Caco-2 (cell line): ENCODE data around the gene FAM9C. TPM values are rescaled to one million over a fixed set of nuclear protein-coding genes. Genes with fewer than 3 reads are reported as not detected.
"Not testable (repeated sequence)": the region's sequence is repeated elsewhere in the genome, so short reads cannot be mapped to it uniquely, and the experiment has no call there.

ENCODE experiments used
- BruUV-seq: library from RNA; stranded (reverse); fragments of 400-500 nt; replicated peaks from 2 replicates; lab custom pipeline; 2021; lab: Mats Ljungman, UMichigan
- CTCF ChIA-PET: fragments of 300-600 bp; sonication (Branson Sonifier 250); formaldehyde crosslinking; loops from one replicate; lab custom pipeline; 2022; ENCODE audit warnings: antibody characterized with exemption; lab: Charles Lee
- POLR2A ChIA-PET: fragments of 300-600 bp; sonication (Branson Sonifier 250); formaldehyde crosslinking; loops from one replicate; lab custom pipeline; 2022; ENCODE audit warnings: antibody characterized with exemption; lab: Charles Lee
- DNase-seq, 2 experiments: peaks; one replicate each; pipeline versions ENCODE4 v3.0.0 to v3.0.0-alpha.2; 2020 to 2022
- H3K27me3 ChIP-seq: replicated peaks from 2 replicates; pipeline ENCODE4 v1.6.0; 2011; ENCODE audit warnings: low read length; ENCODE audit not compliant: control insufficient read depth, insufficient read depth
- H3K36me3 ChIP-seq: 2 replicates; pipeline ENCODE4 v1.5.1; 2011; ENCODE audit warnings: low read length; ENCODE audit not compliant: control insufficient read depth, insufficient read depth
- H3K4me1 ChIP-seq: fragments of 250-450 bp; sonication (Bioruptor Pico); 2 replicates; pipeline ENCODE4 v1.5.1; 2020; ENCODE audit warnings: mild to moderate bottlenecking
- H3K4me3 ChIP-seq: 2 replicates; pipeline ENCODE4 v1.5.1; 2011; ENCODE audit warnings: low read depth, mild to moderate bottlenecking, control low read depth, low read length
- H3K9me3 ChIP-seq: fragments of 250-450 bp; sonication (Bioruptor Pico); 2 replicates; pipeline ENCODE4 v1.5.1; 2020; ENCODE audit warnings: mild to moderate bottlenecking, moderate library complexity
- H3K27ac Mint-ChIP-seq: one replicate; pipeline ENCODE4 v1.8.0; 2022; ENCODE audit warnings: mixed read lengths; ENCODE audit not compliant: unreplicated experiment
- H3K27me3 Mint-ChIP-seq: one replicate; pipeline ENCODE4 v1.8.0; 2022; ENCODE audit warnings: mixed read lengths; ENCODE audit not compliant: insufficient read depth, unreplicated experiment
- H3K36me3 Mint-ChIP-seq: one replicate; pipeline ENCODE4 v1.8.0; 2022; ENCODE audit warnings: mild to moderate bottlenecking, mixed read lengths; ENCODE audit not compliant: insufficient read depth, unreplicated experiment
- H3K4me1 Mint-ChIP-seq: one replicate; pipeline ENCODE4 v1.8.0; 2022; ENCODE audit warnings: low read depth, mixed read lengths; ENCODE audit not compliant: unreplicated experiment
- H3K4me3 Mint-ChIP-seq: one replicate; pipeline ENCODE4 v1.8.0; 2022; ENCODE audit warnings: mild to moderate bottlenecking, moderate library complexity, mixed read lengths; ENCODE audit not compliant: unreplicated experiment
- H3K9me3 Mint-ChIP-seq: one replicate; pipeline ENCODE4 v1.8.0; 2022; ENCODE audit warnings: mixed read lengths; ENCODE audit not compliant: unreplicated experiment
- intact Hi-C: fragments of 100-400 bp; cut with micrococcal nuclease; formaldehyde crosslinking; loops from one replicate; pipeline ENCODE4 v1.10.0; 2022; ENCODE audit not compliant: unreplicated experiment
- total RNA-seq: library from RNA; stranded (reverse); gene quantifications from 2 replicates; pipeline ENCODE4 v1.2.3, GENCODE V29; 2022
- TF ChIP-seq, protein P1 (sequence below), 2 experiments: fragments of 200-600 bp in 1 of 2; IDR thresholded peaks; 1 replicate in 1 of 2; 2 replicates in 1 of 2; pipeline versions ENCODE4 v1.5.1 to v1.8.0; 2011 to 2022; ENCODE audit warnings: antibody characterized with exemption in 1 of 2, control low read depth in 1 of 2, inconsistent platforms in 1 of 2, low read depth in 1 of 2, low read length in 1 of 2, mild to moderate bottlenecking in 1 of 2, moderate library complexity in 1 of 2; ENCODE audit not compliant: insufficient read depth in 1 of 2, severe bottlenecking in 1 of 2, unreplicated experiment in 1 of 2

FAM9C gene
- total RNA-seq, 1 experiment from 2014 or later: not detected

DNA sequence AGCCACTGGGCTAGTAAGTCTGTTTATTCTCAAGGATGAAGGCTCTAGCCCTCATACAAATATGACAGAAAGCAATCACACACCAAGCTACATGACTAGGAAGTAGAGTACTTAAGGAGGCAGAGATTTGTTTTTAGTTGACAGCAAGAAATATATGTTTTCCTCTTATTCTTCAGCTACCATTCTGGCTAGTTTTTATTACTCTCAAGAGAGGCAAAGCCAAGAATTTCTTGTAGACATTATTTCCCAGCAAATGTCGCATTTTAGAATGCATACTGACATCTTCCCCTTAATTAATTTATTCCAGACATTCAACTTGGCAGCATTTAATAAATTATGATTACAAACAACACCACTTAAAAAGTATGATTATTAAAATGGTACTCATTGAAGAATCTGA is 23.4 kb upstream of the FAM9C start:
- Mint-ChIP-seq H3K36me3 (peaks cover 4% of the 10 kb centered on the region), H3K9me3 (peaks cover 6% of the 10 kb centered on the region), H3K4me3 (no peak overlapping the region), H3K27ac (no peak overlapping the region), H3K27me3 (no peaks in the 10 kb centered on the region), H3K4me1 (no peaks in the 10 kb centered on the region)
- DNase-seq: no peak
- Histone ChIP-seq H3K36me3 (no peaks in the 10 kb centered on the region), H3K27me3 (no peaks in the 10 kb centered on the region), H3K9me3 (no peaks in the 10 kb centered on the region), H3K4me3 (no peak overlapping the region), H3K4me1 (no peaks in the 10 kb centered on the region)
- no TSS peak for BruUV-seq
- TF ChIP-seq, protein P1, sequence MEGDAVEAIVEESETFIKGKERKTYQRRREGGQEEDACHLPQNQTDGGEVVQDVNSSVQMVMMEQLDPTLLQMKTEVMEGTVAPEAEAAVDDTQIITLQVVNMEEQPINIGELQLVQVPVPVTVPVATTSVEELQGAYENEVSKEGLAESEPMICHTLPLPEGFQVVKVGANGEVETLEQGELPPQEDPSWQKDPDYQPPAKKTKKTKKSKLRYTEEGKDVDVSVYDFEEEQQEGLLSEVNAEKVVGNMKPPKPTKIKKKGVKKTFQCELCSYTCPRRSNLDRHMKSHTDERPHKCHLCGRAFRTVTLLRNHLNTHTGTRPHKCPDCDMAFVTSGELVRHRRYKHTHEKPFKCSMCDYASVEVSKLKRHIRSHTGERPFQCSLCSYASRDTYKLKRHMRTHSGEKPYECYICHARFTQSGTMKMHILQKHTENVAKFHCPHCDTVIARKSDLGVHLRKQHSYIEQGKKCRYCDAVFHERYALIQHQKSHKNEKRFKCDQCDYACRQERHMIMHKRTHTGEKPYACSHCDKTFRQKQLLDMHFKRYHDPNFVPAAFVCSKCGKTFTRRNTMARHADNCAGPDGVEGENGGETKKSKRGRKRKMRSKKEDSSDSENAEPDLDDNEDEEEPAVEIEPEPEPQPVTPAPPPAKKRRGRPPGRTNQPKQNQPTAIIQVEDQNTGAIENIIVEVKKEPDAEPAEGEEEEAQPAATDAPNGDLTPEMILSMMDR (IDR thresholded peaks at IDR 0.05; ENCODE audit: insufficient read depth in 1 of 2, low read depth in 1 of 2, low read length in 1 of 2, severe bottlenecking in 1 of 2, unreplicated experiment in 1 of 2): no peak
- POLR2A ChIA-PET: no interaction called here
- intact Hi-C loops: no loop called here
- CTCF ChIA-PET: no interaction called here

DNA sequence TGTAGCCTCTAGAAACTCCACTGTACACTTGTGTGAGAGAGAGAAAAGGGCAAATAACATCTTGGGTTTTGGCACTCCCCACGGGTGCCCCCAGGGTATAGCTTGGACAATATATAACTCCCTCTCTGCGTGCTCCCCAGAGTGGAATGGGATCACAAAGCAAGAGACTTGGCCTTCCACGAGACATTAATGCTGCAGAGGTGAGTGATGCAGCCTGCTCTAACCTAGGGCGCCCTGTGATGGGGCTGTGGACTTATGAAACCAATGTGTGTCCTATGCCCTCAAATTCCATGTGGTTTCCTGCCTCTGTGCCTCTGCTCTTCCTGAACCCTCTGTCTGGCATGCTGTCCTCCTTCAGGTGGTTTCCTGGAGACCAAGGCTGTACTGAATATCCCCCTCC is 22.0 kb upstream of the FAM9C start:
- Mint-ChIP-seq H3K36me3 (peaks cover 5% of the 10 kb centered on the region), H3K4me3 (no peak overlapping the region), H3K27me3 (no peaks in the 10 kb centered on the region), H3K9me3 (peaks cover 8% of the 10 kb centered on the region), H3K4me1 (no peaks in the 10 kb centered on the region), H3K27ac (no peak overlapping the region)
- Histone ChIP-seq H3K9me3 (0 out of 2 replicates have a peak, but pooled peaks cover 3% of the 10 kb centered on the region), H3K36me3 (no peaks in the 10 kb centered on the region), H3K4me3 (no peak overlapping the region), H3K27me3 (no peaks in the 10 kb centered on the region), H3K4me1 (no peaks in the 10 kb centered on the region)
- intact Hi-C loops: no loop called here
- ChIA-PET POLR2A (no interaction called here), CTCF (no interaction called here)
- no peak for DNase-seq
- TF ChIP-seq, protein P1 (IDR thresholded peaks at IDR 0.05; ENCODE audit: insufficient read depth in 1 of 2, low read depth in 1 of 2, low read length in 1 of 2, severe bottlenecking in 1 of 2, unreplicated experiment in 1 of 2): no peak
- BruUV-seq: no TSS peak

DNA sequence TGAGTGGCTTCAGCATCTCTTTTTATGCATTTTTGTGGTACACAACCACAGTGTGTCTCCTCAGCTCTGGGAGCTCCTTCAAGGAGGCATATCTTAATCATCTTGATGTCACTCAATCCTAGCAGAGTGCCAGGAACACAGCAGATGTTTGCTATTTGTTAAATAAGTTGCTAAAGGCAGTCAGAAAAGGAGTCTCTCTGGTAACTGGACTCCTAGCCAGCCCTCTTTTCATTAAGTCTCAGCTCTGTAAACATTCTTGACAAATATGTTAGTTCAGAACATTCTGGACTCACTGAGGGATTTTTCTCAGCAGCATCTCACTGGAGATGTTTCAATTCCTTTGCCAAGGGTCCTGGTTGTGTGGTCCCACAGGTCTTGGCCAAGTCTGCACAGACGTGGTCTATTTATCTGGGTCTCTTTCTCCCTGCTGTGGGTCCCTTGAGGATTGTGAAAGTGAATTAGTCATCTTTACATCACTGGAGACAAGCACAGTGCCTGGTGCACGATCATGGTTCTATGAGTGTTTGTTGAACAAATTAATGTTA is 20.3 kb upstream of the FAM9C start:
- no peak for DNase-seq
- no peaks in the 10 kb centered on the region for H3K36me3 ChIP-seq
- CTCF ChIA-PET: no interaction called here
- POLR2A ChIA-PET: no interaction called here
- Mint-ChIP-seq H3K9me3 (peaks cover 8% of the 10 kb centered on the region), H3K27ac (no peak overlapping the region), H3K36me3 (peaks cover 5% of the 10 kb centered on the region), H3K27me3 (no peaks in the 10 kb centered on the region), H3K4me1 (no peaks in the 10 kb centered on the region), H3K4me3 (no peak overlapping the region)
- intact Hi-C loops: no loop called here
- H3K9me3 ChIP-seq: 0 out of 2 replicates have a peak, but pooled peaks cover 3% of the 10 kb centered on the region
- TF ChIP-seq, protein P1 (IDR thresholded peaks at IDR 0.05; ENCODE audit: insufficient read depth in 1 of 2, low read depth in 1 of 2, low read length in 1 of 2, severe bottlenecking in 1 of 2, unreplicated experiment in 1 of 2): no peak
- H3K4me3 ChIP-seq: no peak overlapping the region
- BruUV-seq: no TSS peak
- H3K4me1 ChIP-seq: peaks cover 6% of the 10 kb centered on the region; the same call in 1 of the 2 replicates
- H3K27me3 ChIP-seq: no peaks in the 10 kb centered on the region

DNA sequence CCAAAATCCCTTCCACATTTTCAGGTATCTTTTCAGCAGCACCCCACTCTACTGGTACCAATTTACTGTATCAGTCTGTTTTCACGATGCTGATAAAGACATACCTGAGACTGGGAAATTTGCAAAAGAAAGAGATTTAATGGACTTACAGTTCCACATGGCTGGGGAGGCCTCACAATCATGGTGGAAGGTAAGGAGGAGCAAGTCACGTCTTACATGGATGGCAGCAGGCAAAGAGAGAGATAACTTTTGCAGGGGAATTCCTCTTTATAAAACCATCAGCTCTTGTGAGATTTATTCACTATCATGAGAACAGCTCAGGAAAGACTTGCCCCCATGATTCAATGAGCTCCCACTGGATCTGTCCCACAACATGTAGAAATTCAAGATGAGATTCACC is 18.7 kb upstream of the FAM9C start:
- H3K4me3 Mint-ChIP-seq, POLR2A ChIA-PET, H3K27me3 Mint-ChIP-seq, CTCF ChIA-PET, intact Hi-C loops, H3K36me3 ChIP-seq, DNase-seq, H3K4me1 Mint-ChIP-seq, H3K36me3 Mint-ChIP-seq, H3K27ac Mint-ChIP-seq, H3K9me3 ChIP-seq, H3K4me3 ChIP-seq, H3K27me3 ChIP-seq, H3K9me3 Mint-ChIP-seq, BruUV-seq: not testable (repeated sequence)
- H3K4me1 ChIP-seq: peaks cover 16% of the 10 kb centered on the region; the same call in 1 of the 2 replicates

DNA sequence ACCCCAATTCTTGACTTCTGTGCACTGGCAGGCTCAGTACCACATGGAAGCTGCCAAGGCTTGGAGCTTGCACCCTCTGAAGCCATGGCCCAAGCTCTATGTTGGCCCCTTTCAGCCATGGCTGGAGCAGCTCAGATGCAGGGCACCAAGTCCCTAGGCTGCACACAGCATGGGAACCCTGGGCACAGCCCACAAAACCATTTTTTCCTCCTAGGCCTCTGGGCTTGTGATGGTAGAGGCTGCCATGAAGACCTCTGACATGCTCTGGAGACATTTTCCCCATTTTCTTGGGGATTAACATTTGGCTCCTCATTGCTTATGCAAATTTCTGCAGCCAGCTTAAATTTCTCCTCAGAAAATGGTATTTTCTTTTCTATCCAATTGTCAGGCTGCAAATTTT is 17.9 kb upstream of the FAM9C start:
- BruUV-seq, H3K4me3 Mint-ChIP-seq, H3K27me3 Mint-ChIP-seq, H3K9me3 Mint-ChIP-seq, POLR2A ChIA-PET, H3K27ac Mint-ChIP-seq, H3K4me3 ChIP-seq, H3K27me3 ChIP-seq, H3K4me1 Mint-ChIP-seq, H3K36me3 Mint-ChIP-seq, H3K36me3 ChIP-seq, DNase-seq, H3K9me3 ChIP-seq, CTCF ChIA-PET, intact Hi-C loops: not testable (repeated sequence)
- peaks cover 16% of the 10 kb centered on the region; the same call in 1 of the 2 replicates for H3K4me1 ChIP-seq
